ENCODE data around the gene HMGCLL1.

The HMGCLL1 gene

DNA sequence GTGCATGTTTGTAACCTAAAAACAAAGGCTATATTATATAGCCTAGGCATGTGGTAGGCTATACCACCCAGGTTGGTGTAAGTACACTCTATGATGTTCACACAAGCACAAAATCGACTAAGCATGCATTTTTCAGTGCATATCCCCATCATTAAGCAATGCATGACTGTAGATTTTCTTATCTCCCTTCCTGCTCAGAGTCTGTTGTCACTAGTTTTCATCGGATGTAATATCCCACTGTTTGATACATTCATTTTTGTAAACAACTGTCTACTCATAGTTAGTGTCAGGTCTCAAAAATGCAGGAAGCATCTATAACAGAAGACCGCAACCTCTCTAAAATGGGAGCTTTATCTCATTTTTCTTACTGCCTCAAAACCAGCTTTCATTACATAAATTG is 181.0 kb downstream of the HMGCLL1 start:
- ATAC-seq: no peak
- TF ChIP-seq ZNF70 (CRISPR knock-in tag; IDR thresholded peaks at IDR 0.05) (no peak), BACH2 (CRISPR knock-in tag; IDR thresholded peaks at IDR 0.05; ENCODE audit: borderline replicate concordance) (no peak)

DNA sequence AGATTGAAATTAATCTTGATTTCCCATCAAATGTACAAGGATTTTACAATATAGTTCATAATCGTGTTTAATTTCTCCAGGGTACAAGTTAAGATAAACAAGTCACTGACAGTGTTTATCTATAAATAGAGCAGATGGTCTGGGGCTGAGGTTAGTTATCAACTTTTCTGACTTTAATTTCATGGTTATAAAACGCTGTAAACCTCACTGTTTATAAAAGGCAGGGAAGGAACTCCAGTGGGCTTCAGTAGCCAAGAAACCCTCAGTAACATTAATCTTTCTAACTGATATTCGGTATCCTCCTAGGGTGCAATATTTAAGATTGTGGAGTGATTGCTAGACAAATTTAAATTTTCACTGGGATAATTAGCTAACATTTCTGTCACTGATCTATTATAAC is 183.1 kb downstream of the HMGCLL1 start:
- TF ChIP-seq GLIS3 (CRISPR knock-in tag; IDR thresholded peaks at IDR 0.05) (no peak), ZNF565 (CRISPR knock-in tag; conservative IDR thresholded peaks at IDR 0.05; ENCODE audit: low read depth) (no peak), ZNF70 (CRISPR knock-in tag; IDR thresholded peaks at IDR 0.05) (no peak), ZNF8 (CRISPR knock-in tag; IDR thresholded peaks at IDR 0.05) (no peak), ZC3H10 (CRISPR knock-in tag; IDR thresholded peaks at IDR 0.05) (no peak), RARB (CRISPR knock-in tag; IDR thresholded peaks at IDR 0.05) (no peak), ESRRG (CRISPR knock-in tag; IDR thresholded peaks at IDR 0.05) (no peak), TOX (CRISPR knock-in tag; IDR thresholded peaks at IDR 0.05; ENCODE audit: borderline replicate concordance) (no peak), ZFP3 (CRISPR knock-in tag; IDR thresholded peaks at IDR 0.05) (no peak), TCF4 (CRISPR knock-in tag; IDR thresholded peaks at IDR 0.05; ENCODE audit: borderline replicate concordance) (no peak), ARNTL (CRISPR knock-in tag; IDR thresholded peaks at IDR 0.05; ENCODE audit: borderline replicate concordance, low read depth) (no peak), POU6F1 (CRISPR knock-in tag; IDR thresholded peaks at IDR 0.05; ENCODE audit: borderline replicate concordance, low read depth) (no peak)
- TF ChIP-seq, protein P1, sequence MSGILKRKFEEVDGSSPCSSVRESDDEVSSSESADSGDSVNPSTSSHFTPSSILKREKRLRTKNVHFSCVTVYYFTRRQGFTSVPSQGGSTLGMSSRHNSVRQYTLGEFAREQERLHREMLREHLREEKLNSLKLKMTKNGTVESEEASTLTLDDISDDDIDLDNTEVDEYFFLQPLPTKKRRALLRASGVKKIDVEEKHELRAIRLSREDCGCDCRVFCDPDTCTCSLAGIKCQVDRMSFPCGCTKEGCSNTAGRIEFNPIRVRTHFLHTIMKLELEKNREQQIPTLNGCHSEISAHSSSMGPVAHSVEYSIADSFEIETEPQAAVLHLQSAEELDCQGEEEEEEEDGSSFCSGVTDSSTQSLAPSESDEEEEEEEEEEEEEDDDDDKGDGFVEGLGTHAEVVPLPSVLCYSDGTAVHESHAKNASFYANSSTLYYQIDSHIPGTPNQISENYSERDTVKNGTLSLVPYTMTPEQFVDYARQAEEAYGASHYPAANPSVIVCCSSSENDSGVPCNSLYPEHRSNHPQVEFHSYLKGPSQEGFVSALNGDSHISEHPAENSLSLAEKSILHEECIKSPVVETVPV (CRISPR knock-in tag; IDR thresholded peaks at IDR 0.05): no peak
- TF ChIP-seq, protein P2, sequence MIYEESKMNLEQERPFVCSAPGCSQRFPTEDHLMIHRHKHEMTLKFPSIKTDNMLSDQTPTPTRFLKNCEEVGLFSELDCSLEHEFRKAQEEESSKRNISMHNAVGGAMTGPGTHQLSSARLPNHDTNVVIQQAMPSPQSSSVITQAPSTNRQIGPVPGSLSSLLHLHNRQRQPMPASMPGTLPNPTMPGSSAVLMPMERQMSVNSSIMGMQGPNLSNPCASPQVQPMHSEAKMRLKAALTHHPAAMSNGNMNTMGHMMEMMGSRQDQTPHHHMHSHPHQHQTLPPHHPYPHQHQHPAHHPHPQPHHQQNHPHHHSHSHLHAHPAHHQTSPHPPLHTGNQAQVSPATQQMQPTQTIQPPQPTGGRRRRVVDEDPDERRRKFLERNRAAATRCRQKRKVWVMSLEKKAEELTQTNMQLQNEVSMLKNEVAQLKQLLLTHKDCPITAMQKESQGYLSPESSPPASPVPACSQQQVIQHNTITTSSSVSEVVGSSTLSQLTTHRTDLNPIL (CRISPR knock-in tag; IDR thresholded peaks at IDR 0.05; ENCODE audit: low read depth): no peak
- no peak for ATAC-seq

- no peak for TF ChIP-seq ISL1 (CRISPR knock-in tag; IDR thresholded peaks at IDR 0.05)
- no peak for TF ChIP-seq BACH2 (CRISPR knock-in tag; IDR thresholded peaks at IDR 0.05; ENCODE audit: borderline replicate concordance)
- no peak for TF ChIP-seq TOX (CRISPR knock-in tag; IDR thresholded peaks at IDR 0.05; ENCODE audit: borderline replicate concordance)
- no peak for TF ChIP-seq TCF4 (CRISPR knock-in tag; IDR thresholded peaks at IDR 0.05; ENCODE audit: borderline replicate concordance)
- TF ChIP-seq PPARA (CRISPR knock-in tag; IDR thresholded peaks at IDR 0.05; ENCODE audit: borderline replicate concordance): no peak
- TF ChIP-seq ZNF70 (CRISPR knock-in tag; IDR thresholded peaks at IDR 0.05): no peak
- no peak for TF ChIP-seq GLIS3 (CRISPR knock-in tag; IDR thresholded peaks at IDR 0.05)
- no peak for TF ChIP-seq SNAI2 (CRISPR knock-in tag; IDR thresholded peaks at IDR 0.05)
- TF ChIP-seq ARNTL (CRISPR knock-in tag; IDR thresholded peaks at IDR 0.05; ENCODE audit: borderline replicate concordance, low read depth): no peak
- TF ChIP-seq ZNF8 (CRISPR knock-in tag; IDR thresholded peaks at IDR 0.05): no peak
- no peak for TF ChIP-seq CSDC2 (CRISPR knock-in tag; IDR thresholded peaks at IDR 0.05)
- no peak for TF ChIP-seq ZNF565 (CRISPR knock-in tag; conservative IDR thresholded peaks at IDR 0.05; ENCODE audit: low read depth)
- TF ChIP-seq, protein P2 (CRISPR knock-in tag; IDR thresholded peaks at IDR 0.05; ENCODE audit: low read depth): no peak
- ATAC-seq: no peak
Measured at GRCh38 chr6:55388211-55388610, 190.8 kb downstream of the HMGCLL1 start.

Data from SK-N-SH treated with all-trans-retinoic acid at 6 μM for 48 hours (cell line).